HepG2 (cell line): ENCODE data around the gene SHISA4. TPM values are rescaled to one million over a fixed set of nuclear protein-coding genes. Genes with fewer than 3 reads are reported as not detected.
"Not testable (repeated sequence)": the region's sequence is repeated elsewhere in the genome, so short reads cannot be mapped to it uniquely, and the experiment has no call there.

Source experiments
- ATAC-seq: fragments of 200-7000 bp; cut with Tn5 transposase; 3 replicates; pipeline ENCODE4 v1.9.1; 2020; ENCODE audit warnings: mild to moderate bottlenecking, moderate library complexity
- BruUV-seq: library from RNA; stranded (reverse); fragments of 400-500 nt; replicated peaks from 2 replicates; lab custom pipeline; 2021; lab: Mats Ljungman, UMichigan
- CTCF ChIA-PET: fragments of 300-600 bp; formaldehyde crosslinking; extraction: SDS; loops from one replicate; lab custom pipeline; 2021; ENCODE audit warnings: low total read pairs, inconsistent platforms, low intra/inter-chr PET ratio; lab: Yijun Ruan, JAX
- POLR2A ChIA-PET: fragments of 350-600 bp; sonication (Branson Sonifier 250); formaldehyde crosslinking; loops from one replicate; lab custom pipeline; 2020; ENCODE audit warnings: antibody characterized with exemption, inconsistent platforms; lab: Yijun Ruan, JAX
- DNase-seq: peaks from one replicate; pipeline ENCODE4 v3.0.0-alpha.2; 2015; ENCODE audit warnings: low spot score
- FAIRE-seq: peaks from 3 replicates; lab custom pipeline; 2011; peaks lifted over from hg19 to GRCh38; lab: Jason Lieb, UNC
- H2AFZ ChIP-seq: one replicate; pipeline ENCODE4 v1.6.1; 2011; ENCODE audit warnings: low read length, inconsistent platforms
- H3K27ac ChIP-seq: fragments of 300-600 bp; 3 replicates; pipeline ENCODE4 v1.8.0; 2011; ENCODE audit warnings: mixed run types, mild to moderate bottlenecking, mixed read lengths, low read length, inconsistent platforms; ENCODE audit not compliant: insufficient read depth; ENCODE audit errors: extremely low read length
- H3K27me3 ChIP-seq, 2 experiments: fragments of 200-600 bp in 1 of 2; 2 replicates in 1 of 2; 3 replicates in 1 of 2; pipeline versions ENCODE4 v1.6.0 to v1.8.0; 2011; ENCODE audit warnings: low read length in 2 of 2, mild to moderate bottlenecking in 2 of 2, moderate library complexity in 2 of 2, inconsistent platforms in 1 of 2; ENCODE audit not compliant: insufficient read depth in 2 of 2, control insufficient read depth in 1 of 2
- H3K36me3 ChIP-seq, 2 experiments: fragments of 200-600 bp in 1 of 2; replicated peaks in 1 of 2; 2 replicates in 1 of 2; 3 replicates in 1 of 2; pipeline versions ENCODE4 v1.5.1 to v1.8.0; 2011; ENCODE audit warnings: low read length in 2 of 2, inconsistent platforms in 1 of 2; ENCODE audit not compliant: insufficient read depth in 2 of 2, control insufficient read depth in 1 of 2
- H3K4me1 ChIP-seq: 2 replicates; pipeline ENCODE4 v1.5.1; 2012; ENCODE audit warnings: low read length, inconsistent platforms; ENCODE audit not compliant: insufficient read depth
- H3K4me2 ChIP-seq: 2 replicates; pipeline ENCODE4 v1.6.0; 2011; ENCODE audit warnings: low read depth, low read length, inconsistent platforms
- H3K4me3 ChIP-seq, 3 experiments: fragments of 200-600 bp in 1 of 3; sonication (generic), shearing (Covaris generic) in 1 of 3; replicated peaks in 1 of 3; 2 replicates each; pipeline ENCODE4 v1.5.1; 2011 to 2016; ENCODE audit warnings: low read length in 3 of 3, inconsistent platforms in 2 of 3, low read depth in 2 of 3, mild to moderate bottlenecking in 2 of 3, control low read depth in 1 of 3, mixed read lengths in 1 of 3; ENCODE audit not compliant: insufficient read depth in 1 of 3
- H3K79me2 ChIP-seq: one replicate; pipeline ENCODE4 v1.6.1; 2011; ENCODE audit warnings: low read length, inconsistent platforms; ENCODE audit not compliant: insufficient read depth
- H3K9ac ChIP-seq: 2 replicates; pipeline ENCODE4 v1.6.0; 2011; ENCODE audit warnings: mild to moderate bottlenecking, low read depth, low read length, inconsistent platforms; ENCODE audit not compliant: insufficient read depth
- H3K9me3 ChIP-seq: 2 replicates; pipeline ENCODE4 v1.5.1; 2012; ENCODE audit warnings: mild to moderate bottlenecking, low read length
- H4K20me1 ChIP-seq: 2 replicates; pipeline ENCODE4 v1.6.0; 2011; ENCODE audit warnings: inconsistent platforms, mild to moderate bottlenecking, low read length, moderate library complexity; ENCODE audit not compliant: insufficient read depth
- MXI1 ChIP-seq: IDR thresholded peaks from 3 replicates; pipeline ENCODE4 v1.6.1; 2012; ENCODE audit warnings: low read depth, low read length, inconsistent platforms, borderline replicate concordance
- NFYB ChIP-seq: sonication (generic); formaldehyde crosslinking; IDR thresholded peaks from 2 replicates; pipeline ENCODE4 v1.4.0; 2020; ENCODE audit warnings: missing genetic modification reagents
- NFYC ChIP-seq: IDR thresholded peaks from 2 replicates; pipeline ENCODE4 v1.6.1; 2016; ENCODE audit warnings: missing genetic modification reagents, missing compliant biosample characterization
- SKI ChIP-seq: fragments of 450-650 bp; IDR thresholded peaks from one replicate; pipeline ENCODE4 v1.6.1; 2018; ENCODE audit warnings: mild to moderate bottlenecking; ENCODE audit not compliant: partially characterized antibody
- SOX5 ChIP-seq: IDR thresholded peaks from 2 replicates; pipeline ENCODE4 v1.6.1; 2016; ENCODE audit warnings: borderline replicate concordance
- TP53 ChIP-seq: sonication (generic); formaldehyde crosslinking; conservative IDR thresholded peaks from 2 replicates; pipeline ENCODE4 v1.4.0; 2020; ENCODE audit warnings: missing genetic modification reagents
- ZBTB20 ChIP-seq: sonication (generic); formaldehyde crosslinking; IDR thresholded peaks from 2 replicates; pipeline ENCODE4 v1.8.1; 2023; ENCODE audit warnings: missing genetic modification reagents, low read depth, mild to moderate bottlenecking, borderline replicate concordance
- ZNF12 ChIP-seq: sonication (generic); formaldehyde crosslinking; IDR thresholded peaks from 2 replicates; pipeline ENCODE4 v1.5.0; 2020; ENCODE audit warnings: missing genetic modification reagents
- ZNF260 ChIP-seq: sonication (generic); formaldehyde crosslinking; IDR thresholded peaks from 2 replicates; pipeline ENCODE4 v1.4.0; 2020; ENCODE audit warnings: missing genetic modification reagents, low read depth, mild to moderate bottlenecking, borderline replicate concordance
- ZNF274 ChIP-seq: sonication (generic); formaldehyde crosslinking; IDR thresholded peaks from 2 replicates; pipeline ENCODE4 v1.5.1; 2020; ENCODE audit warnings: mild to moderate bottlenecking, missing genetic modification reagents
- ZNF577 ChIP-seq: sonication (generic); formaldehyde crosslinking; IDR thresholded peaks from 2 replicates; pipeline ENCODE4 v1.4.0; 2020; ENCODE audit warnings: mild to moderate bottlenecking, low read depth, missing genetic modification reagents, borderline replicate concordance
- WGBS: methylation state at CpG from one replicate; pipeline ENCODE4 v1.1.6; 2017; ENCODE audit warnings: low lambda C conversion rate; 5-methylcytosine and 5-hydroxymethylcytosine counted together
- in situ Hi-C: cut with HindIII; loops from 2 replicates; pipeline ENCODE4 v1.10.0; 2017; ENCODE audit warnings: low pct_unique_long_range_greater_than_20kb; ENCODE audit not compliant: extremely low pct_ligation_motif_present
- intact Hi-C: fragments of 100-400 bp; cut with micrococcal nuclease; formaldehyde crosslinking; loops from one replicate; pipeline ENCODE4 v1.10.0; 2022; ENCODE audit not compliant: unreplicated experiment
- polyA plus RNA-seq, 8 experiments: library from polyadenylated mRNA; depleted of rRNA in 3 of 8; stranded (reverse) in 7 of 8; unstranded in 1 of 8; fragments of >200 nt; fragmentation: Illumina TruSeq in 4 of 8; extraction: Trizol in 4 of 8; gene quantifications; 2 replicates each; pipeline versions ENCODE4 v1.2.1 to v1.2.3, GENCODE V29; 2011 to 2016; ENCODE audit warnings: low read depth in 4 of 8, missing spikeins in 1 of 8, mixed read lengths in 1 of 8; ENCODE audit not compliant: insufficient read depth in 1 of 8
- total RNA-seq, 5 experiments: library from RNA; depleted of rRNA; stranded (reverse); fragments of >200 nt; fragmentation: Illumina TruSeq; extraction: Trizol; gene quantifications; 2 replicates each; pipeline ENCODE4 v1.2.3, GENCODE V29; 2016; ENCODE audit warnings: low read depth in 1 of 5
- TF ChIP-seq, protein P1 (sequence below), 2 experiments: sonication (generic) in 1 of 2; formaldehyde crosslinking in 1 of 2; IDR thresholded peaks; 2 replicates each; pipeline versions ENCODE4 v1.5.1 to v1.6.1; 2011 to 2020; ENCODE audit warnings: borderline replicate concordance in 1 of 2, low read depth in 1 of 2, low read length in 1 of 2, mild to moderate bottlenecking in 1 of 2, missing genetic modification reagents in 1 of 2, moderate library complexity in 1 of 2
- TF ChIP-seq, protein P2 (sequence below): sonication (generic); formaldehyde crosslinking; IDR thresholded peaks from 2 replicates; pipeline ENCODE4 v1.5.0; 2020; ENCODE audit warnings: missing genetic modification reagents

The SHISA4 gene
- total and polyA plus RNA-seq, 2 of the 13 experiments (the other 11 are each of a cell fraction or from before 2014, with no cell fraction given), result 0.51 to 1.0 TPM

DNA sequence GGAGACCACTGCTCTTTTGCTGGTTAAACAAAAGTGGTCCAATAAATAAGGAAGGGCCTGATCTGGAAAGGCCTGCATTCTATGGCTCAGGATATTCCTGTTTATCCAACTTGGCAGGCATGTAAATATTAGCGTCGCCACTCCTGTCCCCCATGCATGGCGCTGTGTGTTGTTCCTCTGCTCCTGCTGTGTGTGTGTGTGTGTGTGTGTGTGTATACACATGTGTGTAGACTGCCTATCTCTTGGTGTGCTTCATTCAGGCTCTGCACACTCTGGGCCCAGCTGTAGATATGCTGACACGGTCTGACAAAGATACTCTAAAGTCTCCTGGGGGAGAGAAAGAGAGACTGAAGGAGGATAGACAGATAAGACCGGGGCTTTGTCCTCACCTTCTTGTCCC is 50.9 kb downstream of the SHISA4 start:
- peaks cover 6% of the 10 kb centered on the region for H3K4me1 ChIP-seq
- H3K79me2 ChIP-seq, result no peaks in the 10 kb centered on the region
- CTCF ChIA-PET, result no interaction called here
- 33% methylated on average over 3 of the region's 5 CpGs for WGBS
- H4K20me1 ChIP-seq, result no peaks in the 10 kb centered on the region
- H2AFZ ChIP-seq, result no peak overlapping the region
- H3K9me3 ChIP-seq, result no peaks in the 10 kb centered on the region
- no peak for ATAC-seq
- POLR2A ChIA-PET, result no interaction called here
- no peak overlapping the region for H3K4me3 ChIP-seq
- no peak for TF ChIP-seq MXI1
- no peak for TF ChIP-seq NFYC (CRISPR knock-in tag)
- TF ChIP-seq SOX5 (CRISPR knock-in tag), result no peak
- TF ChIP-seq ZNF12 (CRISPR knock-in tag), result no peak
- no peak for TF ChIP-seq TP53 (CRISPR knock-in tag)
- TF ChIP-seq SKI, result no peak
- TF ChIP-seq NFYB (CRISPR knock-in tag), result no peak
- TF ChIP-seq, protein P1, sequence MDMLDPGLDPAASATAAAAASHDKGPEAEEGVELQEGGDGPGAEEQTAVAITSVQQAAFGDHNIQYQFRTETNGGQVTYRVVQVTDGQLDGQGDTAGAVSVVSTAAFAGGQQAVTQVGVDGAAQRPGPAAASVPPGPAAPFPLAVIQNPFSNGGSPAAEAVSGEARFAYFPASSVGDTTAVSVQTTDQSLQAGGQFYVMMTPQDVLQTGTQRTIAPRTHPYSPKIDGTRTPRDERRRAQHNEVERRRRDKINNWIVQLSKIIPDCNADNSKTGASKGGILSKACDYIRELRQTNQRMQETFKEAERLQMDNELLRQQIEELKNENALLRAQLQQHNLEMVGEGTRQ (IDR thresholded peaks at IDR 0.05; ENCODE audit: low read depth, low read length), result no peak
- TF ChIP-seq, protein P1 (CRISPR knock-in tag; IDR thresholded peaks at IDR 0.05; ENCODE audit: borderline replicate concordance), result no peak
- no peak for TF ChIP-seq ZNF577 (CRISPR knock-in tag)
- no peak for TF ChIP-seq ZNF260
- TF ChIP-seq ZBTB20 (CRISPR knock-in tag), result no peak
- TF ChIP-seq, protein P2, sequence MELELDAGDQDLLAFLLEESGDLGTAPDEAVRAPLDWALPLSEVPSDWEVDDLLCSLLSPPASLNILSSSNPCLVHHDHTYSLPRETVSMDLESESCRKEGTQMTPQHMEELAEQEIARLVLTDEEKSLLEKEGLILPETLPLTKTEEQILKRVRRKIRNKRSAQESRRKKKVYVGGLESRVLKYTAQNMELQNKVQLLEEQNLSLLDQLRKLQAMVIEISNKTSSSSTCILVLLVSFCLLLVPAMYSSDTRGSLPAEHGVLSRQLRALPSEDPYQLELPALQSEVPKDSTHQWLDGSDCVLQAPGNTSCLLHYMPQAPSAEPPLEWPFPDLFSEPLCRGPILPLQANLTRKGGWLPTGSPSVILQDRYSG, result no peak
- no peak for TF ChIP-seq ZNF274 (CRISPR knock-in tag)
- no peaks in the 10 kb centered on the region for H3K36me3 ChIP-seq
- no peak overlapping the region for H3K9ac ChIP-seq
- intact Hi-C loops, result no loop called here
- no peak for FAIRE-seq
- in situ Hi-C loops, result no loop called here
- no peak for DNase-seq
- no TSS peak for BruUV-seq
- no peak overlapping the region for H3K4me2 ChIP-seq
- peaks cover 0 to 13% of the 10 kb centered on the region in 2 experiments; a peak in 1 of 5 replicates for H3K27me3 ChIP-seq
- H3K27ac ChIP-seq, result no peak overlapping the region

DNA sequence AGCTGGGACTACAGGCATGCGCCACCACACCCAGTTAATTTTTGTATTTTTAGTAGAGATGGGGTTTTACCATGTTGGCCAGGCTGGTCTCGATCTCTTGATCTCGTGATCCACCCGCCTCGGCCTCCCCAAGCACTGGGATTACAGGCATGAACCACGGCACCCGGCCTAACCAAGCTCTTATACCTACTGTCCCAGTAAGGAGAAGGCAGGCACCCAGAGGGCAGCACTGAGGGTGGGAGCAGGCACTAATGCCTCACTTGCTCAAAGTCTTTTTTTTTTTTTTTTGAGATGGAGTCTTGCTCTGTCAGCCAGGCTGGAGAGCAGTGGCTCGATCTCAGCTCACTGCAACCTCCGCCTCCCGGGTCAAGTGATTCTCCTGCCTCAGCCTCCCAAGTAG is 51.6 kb downstream of the SHISA4 start:
- H2AFZ ChIP-seq, H3K4me2 ChIP-seq, H3K36me3 ChIP-seq, H4K20me1 ChIP-seq, DNase-seq, H3K9me3 ChIP-seq, H3K4me3 ChIP-seq, H3K9ac ChIP-seq, H3K4me1 ChIP-seq, BruUV-seq, ATAC-seq, intact Hi-C loops, CTCF ChIA-PET, in situ Hi-C loops, H3K79me2 ChIP-seq, FAIRE-seq, H3K27ac ChIP-seq: not testable (repeated sequence)
- 70% methylated on average over 10 of the region's 10 CpGs for WGBS
- POLR2A ChIA-PET, result interaction anchor here (0.9 to 1.0 kb wide), 2 partner anchors 15 to 203 kb away, joined by 3 to 4 read pairs; partner anchors contain the start of gene TIMM17A
- H3K27me3 ChIP-seq, result peaks cover 0 to 16% of the 10 kb centered on the region in 2 experiments; a peak in 1 of 5 replicates
